Fibroblast of the aortic adventitia (primary cell): Measurements from ENCODE around the gene SGIP1. TPM values are rescaled to one million over a fixed set of nuclear protein-coding genes. Genes with fewer than 3 reads are reported as not detected.
"Not testable (repeated sequence)": the region's sequence is repeated elsewhere in the genome, so short reads cannot be mapped to it uniquely, and the experiment has no call there.

ENCODE experiments used
- DNase-seq: peaks from one replicate; pipeline ENCODE4 v3.0.0-alpha.2; 2010; ENCODE audit warnings: low read depth
- H3K4me3 ChIP-seq: 2 replicates; pipeline ENCODE4 v1.5.1; 2011; ENCODE audit warnings: low read depth, mild to moderate bottlenecking, control low read depth, low read length, moderate library complexity
- small RNA-seq: library from RNA; depleted of rRNA; stranded (forward); fragments of <200 nt; gene quantifications from one replicate; pipeline ENCODE3, GENCODE V24; 2012
- total RNA-seq: library from RNA; depleted of rRNA; stranded (reverse); fragments of >200 nt; gene quantifications from 2 replicates; pipeline ENCODE4 v1.2.3, GENCODE V29; 2012; ENCODE audit warnings: low replicate concordance
- TF ChIP-seq, protein P1 (sequence below): IDR thresholded peaks from 2 replicates; pipeline ENCODE4 v1.5.1; 2011; ENCODE audit warnings: mild to moderate bottlenecking, low read length, control low read depth, inconsistent platforms; ENCODE audit not compliant: insufficient read depth

Gene SGIP1
- total RNA-seq, 1 donor = 21.1 TPM

DNA sequence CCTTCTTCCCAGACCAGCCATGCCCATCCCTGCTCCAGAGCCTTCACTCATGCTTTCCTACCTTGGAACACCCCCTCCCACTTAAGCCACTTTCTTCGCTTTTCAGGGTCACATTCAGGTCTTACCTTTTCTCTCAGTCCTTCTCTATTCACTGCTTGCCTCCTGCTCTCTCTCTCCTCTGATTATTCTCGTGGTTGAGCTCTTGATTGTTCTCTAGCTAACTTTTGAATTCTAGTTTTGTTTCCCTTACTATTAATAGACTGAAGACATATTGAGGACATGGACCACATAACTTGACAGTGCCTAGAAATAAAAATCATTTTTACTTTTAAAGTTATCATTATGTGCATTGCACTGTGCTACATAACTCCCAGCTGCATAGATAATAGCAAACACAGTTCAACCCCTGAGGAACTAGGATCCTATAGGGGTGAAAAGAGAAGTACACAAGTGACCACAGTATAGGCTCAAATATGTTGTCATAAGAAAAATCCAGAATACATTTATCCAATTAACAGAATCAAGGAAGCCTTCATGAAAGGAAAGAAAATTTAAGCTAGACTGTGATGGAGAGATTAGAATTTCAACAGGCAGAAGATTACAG lies 245.6 kb downstream of the SGIP1 start:
- no peak for DNase-seq
- no peak overlapping the region for H3K4me3 ChIP-seq
- TF ChIP-seq, protein P1, sequence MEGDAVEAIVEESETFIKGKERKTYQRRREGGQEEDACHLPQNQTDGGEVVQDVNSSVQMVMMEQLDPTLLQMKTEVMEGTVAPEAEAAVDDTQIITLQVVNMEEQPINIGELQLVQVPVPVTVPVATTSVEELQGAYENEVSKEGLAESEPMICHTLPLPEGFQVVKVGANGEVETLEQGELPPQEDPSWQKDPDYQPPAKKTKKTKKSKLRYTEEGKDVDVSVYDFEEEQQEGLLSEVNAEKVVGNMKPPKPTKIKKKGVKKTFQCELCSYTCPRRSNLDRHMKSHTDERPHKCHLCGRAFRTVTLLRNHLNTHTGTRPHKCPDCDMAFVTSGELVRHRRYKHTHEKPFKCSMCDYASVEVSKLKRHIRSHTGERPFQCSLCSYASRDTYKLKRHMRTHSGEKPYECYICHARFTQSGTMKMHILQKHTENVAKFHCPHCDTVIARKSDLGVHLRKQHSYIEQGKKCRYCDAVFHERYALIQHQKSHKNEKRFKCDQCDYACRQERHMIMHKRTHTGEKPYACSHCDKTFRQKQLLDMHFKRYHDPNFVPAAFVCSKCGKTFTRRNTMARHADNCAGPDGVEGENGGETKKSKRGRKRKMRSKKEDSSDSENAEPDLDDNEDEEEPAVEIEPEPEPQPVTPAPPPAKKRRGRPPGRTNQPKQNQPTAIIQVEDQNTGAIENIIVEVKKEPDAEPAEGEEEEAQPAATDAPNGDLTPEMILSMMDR = no peak

GRCh38 chr1:66785800-66786199 lies 251.8 kb downstream of the SGIP1 start:
- not testable (repeated sequence) for DNase-seq, H3K4me3 ChIP-seq

- no peak overlapping the region for H3K4me3 ChIP-seq
- TF ChIP-seq, protein P1 = no peak
- DNase-seq = no peak
These were observed 253.7 kb downstream of the SGIP1 start for GRCh38 chr1:66787641-66788040.

- no peak for DNase-seq
- TF ChIP-seq, protein P1 = no peak
These were observed 254.4 kb downstream of the SGIP1 start for GRCh38 chr1:66788231-66788939.

GRCh38 chr1:66791621-66792610 lies 258.0 kb downstream of the SGIP1 start:
- TF ChIP-seq, protein P1 = no peak
- H3K4me3 ChIP-seq = no peak overlapping the region
- no peak for DNase-seq

More at GRCh38 chr1:66788231-66788939, 254.4 kb downstream of the SGIP1 start:
- H3K4me3 ChIP-seq = no peak overlapping the region

- H3K4me3 ChIP-seq, DNase-seq: not testable (repeated sequence)
These were observed 261.9 kb downstream of the SGIP1 start for GRCh38 chr1:66795839-66796238.

Small RNA genes lying within 50 kb of the gene (small RNA-seq; reads per million reads assigned to genes)
- 14.2 reads per million, percentile 95 among the genes with 10 or more reads in this experiment for gene MIR3117

Other genes starting within 250 kb of the SGIP1 start
- gene DYNLT5, start 218.3 kb downstream of the SGIP1 start, total RNA-seq = 1.4 TPM in 1 of 2 replicates, not detected in the other